ENCODE measurements around the gene KRT73.

Gene KRT73

DNA sequence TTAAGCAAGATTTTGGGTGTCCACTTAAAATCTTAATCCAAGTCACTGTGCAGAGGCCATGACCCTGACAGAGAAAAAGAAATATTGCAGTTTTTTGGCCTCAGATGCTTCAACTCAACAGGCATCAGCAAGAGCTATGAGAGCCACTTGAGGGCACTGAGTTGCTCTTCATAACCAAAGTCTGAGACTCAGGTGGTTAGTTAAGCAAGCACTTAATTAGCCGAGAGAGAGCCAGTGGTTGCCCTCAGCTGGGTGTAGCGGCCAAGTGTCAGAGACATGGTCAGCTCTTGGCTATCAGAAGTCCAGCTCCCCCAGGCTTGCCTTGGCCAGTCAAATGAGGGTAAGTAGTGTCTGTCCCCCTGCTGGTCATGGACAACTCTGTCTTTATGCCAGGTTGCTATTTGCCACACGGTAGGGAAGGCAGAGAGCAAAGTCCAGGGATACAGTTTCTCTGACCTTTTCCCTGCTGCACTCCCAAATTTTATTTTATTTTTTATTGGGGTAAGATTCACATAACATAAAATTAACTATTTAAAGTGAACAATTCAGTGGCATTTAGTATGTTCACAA lies 56.4 kb downstream of the KRT73 start:
- no peak for DNase-seq

DNA sequence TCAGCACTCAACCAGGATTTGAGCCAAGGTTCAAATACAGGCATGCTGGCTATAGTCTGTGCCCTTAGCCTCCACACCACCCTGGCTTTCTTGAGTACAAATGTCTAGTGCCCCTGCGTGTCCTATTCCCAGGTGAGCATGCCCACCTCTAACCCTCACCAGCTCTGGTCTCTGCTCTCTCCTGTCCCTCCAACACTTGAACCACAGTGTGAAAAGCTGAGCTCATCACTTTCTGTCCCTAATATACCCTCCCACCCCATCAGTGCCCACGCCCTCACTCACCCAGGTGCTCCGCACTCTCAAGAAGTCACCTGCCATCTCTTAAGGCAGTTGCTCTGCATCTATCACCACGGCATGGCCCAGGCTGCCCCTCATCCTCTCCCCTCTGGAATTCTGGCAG lies 58.4 kb downstream of the KRT73 start:
- no peak for DNase-seq

DNA sequence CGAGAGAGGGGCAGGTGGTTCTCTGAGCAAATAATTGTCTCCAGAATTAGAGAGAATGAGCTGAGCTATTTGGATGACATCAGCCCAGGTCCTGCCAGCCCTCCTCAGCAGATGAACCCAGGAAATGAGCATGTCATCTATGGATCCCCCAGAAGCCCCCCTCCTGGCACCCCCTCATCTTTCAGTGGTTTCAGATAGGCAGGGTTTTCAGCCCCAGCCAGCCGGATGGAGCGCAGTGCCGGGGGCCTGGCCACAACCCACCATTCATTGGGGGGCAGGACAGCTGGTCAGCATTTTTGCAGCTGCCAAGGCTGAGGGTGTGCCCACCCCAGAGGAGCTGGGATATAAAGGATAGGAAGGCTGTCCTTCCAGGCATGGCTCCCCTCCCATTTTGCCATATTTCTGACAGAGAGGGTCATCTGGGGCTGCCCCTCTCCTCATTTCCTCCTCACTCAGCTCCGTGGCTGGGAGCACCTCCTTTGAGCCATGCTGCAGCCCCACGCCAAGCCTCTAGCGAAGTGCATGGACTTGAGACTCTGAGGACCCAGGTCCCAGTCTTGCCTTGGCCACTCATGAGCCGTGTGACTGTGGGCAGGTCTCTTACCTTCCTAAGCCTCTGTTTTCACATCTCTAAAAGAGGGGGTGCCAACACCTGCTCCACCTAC lies 59.4 kb downstream of the KRT73 start:
- DNase-seq = no peak
